Activated CD4-positive, CD25-positive, alpha-beta regulatory T cell (primary cell): ENCODE measurements around the gene ARID2.

Source experiments
- DNase-seq, 4 experiments: peaks; one replicate each; lab custom pipeline; 2025; lab: John Stamatoyannopoulos, UW

ARID2 gene

DNA sequence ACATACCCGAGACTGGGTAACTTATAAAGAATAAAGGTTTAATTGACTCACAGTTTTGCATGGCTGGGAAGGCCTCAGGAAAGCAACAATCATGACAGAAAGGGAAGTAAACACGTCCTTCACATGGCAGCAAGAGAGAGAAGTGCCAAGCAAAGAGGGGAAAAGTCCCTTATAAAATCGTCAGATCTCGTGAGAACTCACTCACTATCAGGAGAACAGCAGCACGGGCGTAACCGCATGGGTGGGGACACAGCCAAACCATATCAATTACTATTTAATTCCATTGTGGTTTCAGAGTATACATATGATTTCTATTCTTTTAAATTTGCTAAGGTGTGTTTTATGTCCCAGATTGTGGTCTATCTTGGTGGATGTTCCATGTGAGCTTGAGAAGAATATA lies 142.9 kb downstream of the ARID2 start:
- DNase-seq, result no peak

- DNase-seq, result no peak
Observed at GRCh38 chr12:45877069-45877468, 147.6 kb downstream of the ARID2 start.

GRCh38 chr12:45878630-45879255 lies 149.2 kb downstream of the ARID2 start:
- DNase-seq, result no peak

DNA sequence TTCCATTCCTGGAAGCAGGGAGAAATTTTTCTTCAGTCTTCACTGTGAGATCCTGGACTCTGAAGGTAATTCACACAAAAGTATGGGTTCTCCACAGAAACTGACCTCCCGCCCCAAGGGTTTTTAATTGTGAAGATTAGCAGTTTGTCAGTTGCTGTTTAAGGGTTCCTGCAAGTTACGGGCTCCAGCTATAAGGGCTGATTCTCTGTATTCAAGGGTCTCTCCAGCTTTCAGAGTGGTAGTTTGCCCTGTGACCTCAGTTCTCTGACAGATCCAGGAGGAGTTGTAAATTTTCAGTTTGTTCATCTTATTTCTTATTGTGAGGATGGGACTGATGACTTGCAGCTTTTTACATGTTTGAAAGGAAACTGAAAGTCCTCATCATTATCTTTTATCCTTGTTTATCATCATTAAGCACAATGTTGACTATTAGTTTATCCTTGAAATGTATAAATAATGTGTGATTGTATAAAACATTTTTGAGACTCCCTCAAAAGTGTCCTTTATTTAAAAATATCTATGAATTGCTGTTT lies 149.9 kb downstream of the ARID2 start:
- DNase-seq, result no peak

GRCh38 chr12:45880533-45880932 lies 151.0 kb downstream of the ARID2 start:
- DNase-seq, result no peak

DNA sequence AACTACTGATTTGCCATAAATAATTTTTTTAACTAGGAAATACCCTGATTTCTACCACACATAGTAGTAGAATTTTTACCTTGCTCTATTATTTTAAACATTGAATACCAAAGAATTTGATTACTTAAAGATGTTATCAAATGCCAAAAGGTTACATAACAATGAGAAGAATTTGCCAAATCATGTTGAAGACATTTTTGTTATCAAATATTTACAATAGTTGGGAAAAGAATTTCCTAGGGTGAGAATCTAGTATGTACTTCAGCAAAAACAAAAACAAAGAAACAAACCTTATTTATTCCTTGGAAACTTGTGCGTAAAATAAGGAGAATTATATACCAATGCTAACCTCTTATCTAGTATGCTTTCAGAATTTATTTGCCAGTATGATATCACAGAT lies 153.7 kb downstream of the ARID2 start:
- no peak for DNase-seq

DNA sequence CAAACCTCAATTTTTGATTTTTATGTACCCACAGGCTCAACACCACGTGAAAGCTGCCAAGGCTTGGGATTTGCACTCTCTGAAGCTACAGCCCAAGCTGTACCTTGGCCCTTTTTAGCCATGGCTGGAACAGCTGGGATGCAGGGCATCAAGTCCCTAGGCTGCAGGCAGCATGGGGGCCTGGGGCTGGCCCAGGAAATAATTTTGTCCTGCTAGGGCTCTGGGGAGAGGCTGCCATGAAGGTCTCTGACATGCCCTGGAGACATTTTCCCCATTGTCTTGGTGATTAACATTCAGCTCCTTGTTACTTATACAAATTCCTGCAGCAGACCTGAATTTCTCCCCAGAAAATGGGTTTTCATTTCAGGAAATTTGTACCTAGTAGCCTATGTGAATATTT lies 157.2 kb downstream of the ARID2 start:
- DNase-seq, result no peak

DNA sequence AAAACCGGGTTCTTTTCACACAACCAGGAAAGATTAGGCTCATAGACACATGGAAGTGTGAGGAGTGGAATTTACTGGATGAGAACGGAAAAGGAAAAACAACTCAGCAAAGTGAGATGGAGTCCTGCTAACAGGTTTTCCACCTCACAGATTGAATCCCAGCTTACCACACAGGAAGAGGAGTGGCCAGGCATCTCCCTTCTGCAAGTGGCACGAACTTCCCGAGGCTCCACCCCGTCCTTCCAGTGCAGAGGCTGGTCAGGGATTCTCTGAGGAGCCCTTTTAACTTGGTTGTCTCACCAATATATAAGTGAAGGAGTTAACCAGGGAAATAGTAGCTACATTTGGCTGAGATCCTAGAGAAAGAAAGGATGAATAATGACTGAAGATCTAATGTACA lies 158.0 kb downstream of the ARID2 start:
- DNase-seq, result no peak

- no peak for DNase-seq
Observed at GRCh38 chr12:45890276-45890675, 160.8 kb downstream of the ARID2 start.

DNA sequence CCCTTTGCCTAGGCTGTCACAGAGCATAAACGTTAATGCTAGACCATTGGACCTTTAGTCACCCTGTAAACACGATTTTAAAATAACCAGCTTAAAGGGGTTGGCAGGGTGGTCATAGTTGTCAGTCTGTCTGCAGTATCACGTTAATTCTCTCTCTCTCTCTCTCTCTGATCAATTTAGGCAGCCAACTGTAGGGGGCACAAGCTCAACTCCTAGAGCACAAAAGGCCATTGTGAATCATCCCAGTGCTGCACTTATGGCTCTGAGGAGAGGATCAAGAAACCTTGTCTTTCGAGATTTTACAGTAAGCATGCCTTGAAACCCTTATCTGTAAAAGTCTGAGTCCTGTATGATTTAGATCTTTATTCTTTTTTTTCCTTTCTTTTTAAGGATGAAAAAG lies 163.7 kb downstream of the ARID2 start:
- DNase-seq, result no peak

GRCh38 chr12:45895961-45896360 lies 166.5 kb downstream of the ARID2 start:
- no peak for DNase-seq

DNA sequence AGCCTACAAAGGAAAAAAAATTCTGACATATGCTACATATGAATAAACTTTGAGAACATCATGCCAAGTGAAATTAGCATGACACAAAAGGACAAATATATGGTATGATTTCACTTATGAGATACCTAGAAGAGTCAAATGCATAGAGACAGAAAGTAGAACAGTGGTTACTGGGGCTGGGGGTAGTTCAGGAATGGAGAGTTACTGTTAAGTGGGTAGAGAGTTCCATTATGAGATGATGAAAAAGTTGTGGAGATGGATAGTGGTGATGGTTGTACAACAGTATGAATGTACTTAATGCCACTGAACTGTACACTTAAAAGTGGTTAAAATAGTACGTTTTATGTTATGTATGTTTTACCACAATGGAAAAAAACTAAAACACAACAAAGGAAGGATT lies 168.6 kb downstream of the ARID2 start:
- no peak for DNase-seq

GRCh38 chr12:45907955-45908354 lies 178.4 kb downstream of the ARID2 start:
- no peak for DNase-seq

- DNase-seq, result no peak
Observed at GRCh38 chr12:45909041-45909713, 179.7 kb downstream of the ARID2 start.

DNA sequence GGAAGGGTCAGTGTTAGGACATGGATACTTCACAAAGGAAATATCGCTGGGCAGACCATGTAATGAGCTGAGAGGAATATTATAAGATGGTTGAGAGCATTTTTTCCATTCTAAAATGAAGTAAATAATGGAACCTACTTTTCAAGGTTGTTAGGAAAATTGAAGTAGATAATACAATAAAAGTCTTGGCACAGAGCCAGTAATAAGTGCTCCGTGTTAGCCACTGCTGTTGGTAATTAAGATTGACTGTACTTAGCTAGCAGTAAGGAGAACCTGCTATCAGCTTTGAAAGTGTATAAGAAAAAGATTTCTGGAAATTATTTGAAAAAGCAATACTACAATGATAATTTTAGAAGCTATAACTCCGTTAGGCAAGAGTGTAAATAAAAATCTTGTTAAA lies 183.3 kb downstream of the ARID2 start:
- no peak for DNase-seq

- DNase-seq, result no peak
Observed at GRCh38 chr12:45913631-45914030, 184.1 kb downstream of the ARID2 start.

- DNase-seq, result no peak
Observed at GRCh38 chr12:45914090-45914489, 184.6 kb downstream of the ARID2 start.

DNA sequence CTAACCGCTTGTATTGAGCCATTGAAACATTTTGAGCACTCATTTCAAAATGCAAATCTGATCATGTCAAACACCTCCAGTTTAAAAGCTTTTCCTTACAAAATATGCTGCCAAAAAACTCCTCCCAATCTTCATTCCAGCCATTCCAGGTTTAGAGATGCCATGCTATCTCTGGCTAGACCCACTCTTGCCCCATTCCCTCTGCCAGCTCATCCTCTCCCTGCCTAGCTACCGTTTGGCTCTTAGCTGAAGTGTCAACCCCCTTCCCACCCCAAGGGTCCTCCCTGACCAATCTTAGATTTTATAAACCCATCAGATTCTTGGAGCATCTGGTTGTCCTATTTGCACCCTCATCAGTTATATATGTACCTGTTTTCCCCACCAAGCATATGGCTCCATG lies 185.9 kb downstream of the ARID2 start:
- DNase-seq, result no peak

GRCh38 chr12:45918818-45919217 lies 189.3 kb downstream of the ARID2 start:
- no peak for DNase-seq

DNA sequence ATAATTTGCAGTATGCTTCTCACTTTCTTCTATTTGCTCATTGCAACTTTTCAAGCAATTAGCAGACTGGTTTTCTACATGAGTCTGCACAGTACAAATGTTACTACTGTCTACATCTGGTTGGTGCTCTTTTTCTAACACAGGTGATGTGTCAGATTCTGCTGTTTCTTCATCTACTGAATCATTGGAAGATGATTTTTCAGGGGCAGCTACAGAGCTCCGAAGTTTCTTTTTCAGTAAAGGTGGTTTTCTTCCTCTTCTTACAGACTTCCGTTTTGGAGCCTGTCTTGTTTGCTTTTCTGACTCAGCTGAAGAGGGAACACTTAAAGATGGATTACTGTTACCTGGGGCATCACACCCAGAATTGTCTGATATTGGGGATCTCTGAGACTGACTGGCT lies 198.8 kb downstream of the ARID2 start:
- no peak for DNase-seq

DNA sequence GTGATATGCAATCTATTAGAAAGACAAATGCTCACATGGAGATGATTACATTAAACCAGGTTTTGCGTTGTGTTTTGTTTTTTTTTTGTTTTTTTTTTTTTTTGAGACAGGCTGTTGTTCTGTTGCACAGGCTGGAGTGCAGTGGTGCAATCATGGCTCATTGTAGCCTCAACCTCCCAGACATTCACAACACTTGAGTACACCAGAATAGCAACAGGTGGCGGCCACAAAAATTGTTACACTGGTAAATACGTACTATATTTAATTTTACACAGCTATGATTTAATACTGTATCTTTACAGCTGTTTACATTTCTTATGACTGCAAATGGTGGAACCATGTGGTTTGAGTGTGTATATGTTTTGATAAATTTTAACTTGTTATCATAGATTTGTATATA lies 200.9 kb downstream of the ARID2 start:
- DNase-seq, result no peak

DNA sequence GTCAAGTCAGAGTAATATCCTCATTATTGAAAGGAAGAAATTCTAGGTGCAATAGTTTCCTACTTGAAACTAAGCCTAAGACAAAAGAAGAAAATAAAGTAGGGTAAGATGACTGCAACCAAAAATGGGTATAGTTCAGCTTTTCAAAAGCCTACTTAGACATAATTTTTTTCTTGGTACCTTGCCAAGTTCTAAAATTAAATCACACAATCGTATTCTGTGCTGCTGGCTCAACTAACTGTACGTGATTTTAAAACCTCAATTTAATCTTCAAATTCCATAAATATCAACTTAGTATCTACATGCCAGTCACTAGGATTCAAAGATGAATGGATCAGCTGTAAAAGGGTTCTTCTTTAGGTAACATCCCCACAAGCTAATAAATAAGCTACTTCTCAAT lies 204.0 kb downstream of the ARID2 start:
- no peak for DNase-seq

DNA sequence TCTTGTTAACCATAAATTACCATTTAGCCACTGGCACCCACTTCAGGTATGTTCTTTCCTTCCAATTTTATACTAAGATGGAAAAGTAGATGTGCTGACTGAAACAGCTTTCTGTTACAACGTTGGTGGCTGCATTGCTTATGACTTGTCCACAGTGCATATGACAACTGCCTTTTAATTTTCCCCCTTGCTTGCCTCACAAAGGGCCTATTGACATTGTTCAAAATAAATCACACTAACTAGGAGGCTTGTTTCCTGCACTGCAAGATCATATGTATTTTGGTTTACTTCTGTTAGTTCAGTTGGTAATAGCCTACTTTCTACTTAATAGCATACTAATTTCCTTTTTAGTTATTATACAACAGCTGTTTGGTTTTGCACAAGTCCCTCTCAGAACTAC lies 205.4 kb downstream of the ARID2 start:
- no peak for DNase-seq

DNA sequence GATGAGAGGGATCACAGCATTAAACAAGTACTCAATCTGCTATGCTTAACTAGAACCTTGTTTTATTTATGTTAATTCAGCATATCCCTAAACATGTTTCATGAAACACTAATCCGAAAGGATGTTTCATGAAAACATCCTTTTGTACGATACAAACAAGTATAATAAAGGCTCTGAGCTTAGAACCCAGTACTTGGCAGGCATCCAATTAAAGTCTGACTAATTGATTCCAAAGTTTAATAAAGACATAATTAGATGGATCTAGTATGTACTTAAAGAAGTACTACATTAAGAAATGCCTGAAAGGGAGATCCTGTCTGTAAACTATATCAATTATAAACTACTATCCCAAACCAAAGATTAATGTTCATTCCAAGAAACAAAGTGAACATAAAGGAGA lies 209.1 kb downstream of the ARID2 start:
- no peak for DNase-seq
